ENCODE results near the gene PALS1. TPM values are rescaled to one million over a fixed set of nuclear protein-coding genes. Genes with fewer than 3 reads are reported as not detected.

PALS1 gene
- total and polyA plus RNA-seq, 2 experiments from 2014 or later = 11.6 to 38.1 TPM

DNA sequence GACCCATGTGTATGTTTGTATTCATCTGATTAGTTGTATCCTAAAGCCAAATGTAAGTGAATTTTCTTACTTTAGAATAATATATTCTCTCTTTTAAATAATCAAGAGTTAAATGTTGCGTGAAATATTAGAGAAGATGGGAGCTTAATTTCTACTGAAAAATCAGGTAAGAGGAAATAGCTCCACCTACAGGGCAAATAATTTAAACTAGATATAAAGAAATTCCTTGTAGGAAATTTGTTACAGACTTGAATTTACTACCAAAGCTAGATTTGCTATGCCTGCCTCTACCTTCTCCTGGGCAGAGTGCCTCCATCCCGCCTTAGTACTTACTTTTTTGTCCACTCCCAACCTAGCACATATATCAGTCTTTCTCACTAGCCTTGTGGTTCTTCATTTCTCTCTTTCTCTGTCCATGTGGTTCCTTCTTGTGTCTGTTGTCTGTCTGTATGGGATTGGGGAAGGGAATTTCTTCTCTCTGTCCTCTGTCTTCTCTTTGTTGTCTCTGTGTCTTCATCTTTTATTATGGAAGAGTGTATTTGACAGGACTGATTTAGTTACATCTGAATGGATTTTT, 44.7 kb downstream of the PALS1 start:
- no peak overlapping the region for H3K4me2 ChIP-seq
- WGBS (ENCODE audit: low lambda C conversion rate, missing lambda C conversion rate) = 50% methylated on average over 2 of the region's 2 CpGs
- H2AFZ ChIP-seq = no peak overlapping the region
- no peaks in the 10 kb centered on the region for H3K27me3 ChIP-seq
- H3K79me2 ChIP-seq = peaks cover 16% of the 10 kb centered on the region
- no peaks in the 10 kb centered on the region for H3K4me1 ChIP-seq (ENCODE audit: insufficient read depth)
- no peaks in the 10 kb centered on the region for H3K9me2 ChIP-seq (replicated peaks; ENCODE audit: insufficient read depth)
- peak; percentile 77 for DNase-seq (ENCODE audit: low spot score)
- TF ChIP-seq, protein P1, sequence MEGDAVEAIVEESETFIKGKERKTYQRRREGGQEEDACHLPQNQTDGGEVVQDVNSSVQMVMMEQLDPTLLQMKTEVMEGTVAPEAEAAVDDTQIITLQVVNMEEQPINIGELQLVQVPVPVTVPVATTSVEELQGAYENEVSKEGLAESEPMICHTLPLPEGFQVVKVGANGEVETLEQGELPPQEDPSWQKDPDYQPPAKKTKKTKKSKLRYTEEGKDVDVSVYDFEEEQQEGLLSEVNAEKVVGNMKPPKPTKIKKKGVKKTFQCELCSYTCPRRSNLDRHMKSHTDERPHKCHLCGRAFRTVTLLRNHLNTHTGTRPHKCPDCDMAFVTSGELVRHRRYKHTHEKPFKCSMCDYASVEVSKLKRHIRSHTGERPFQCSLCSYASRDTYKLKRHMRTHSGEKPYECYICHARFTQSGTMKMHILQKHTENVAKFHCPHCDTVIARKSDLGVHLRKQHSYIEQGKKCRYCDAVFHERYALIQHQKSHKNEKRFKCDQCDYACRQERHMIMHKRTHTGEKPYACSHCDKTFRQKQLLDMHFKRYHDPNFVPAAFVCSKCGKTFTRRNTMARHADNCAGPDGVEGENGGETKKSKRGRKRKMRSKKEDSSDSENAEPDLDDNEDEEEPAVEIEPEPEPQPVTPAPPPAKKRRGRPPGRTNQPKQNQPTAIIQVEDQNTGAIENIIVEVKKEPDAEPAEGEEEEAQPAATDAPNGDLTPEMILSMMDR (IDR thresholded peaks at IDR 0.05; ENCODE audit: poor library complexity) = peak; percentile 66
- no peak for TF ChIP-seq EZH2 (IDR thresholded peaks at IDR 0.05; ENCODE audit: borderline replicate concordance)
- no peak overlapping the region for H3K27ac ChIP-seq
- no peaks in the 10 kb centered on the region for H4K20me1 ChIP-seq (ENCODE audit: insufficient read depth, poor library complexity, severe bottlenecking)
- no peak overlapping the region for H3K4me3 ChIP-seq
- H3K36me3 ChIP-seq (replicated peaks; ENCODE audit: insufficient read depth, low read depth) = no peaks in the 10 kb centered on the region
- H3K9me3 ChIP-seq (ENCODE audit: low read depth) = no peaks in the 10 kb centered on the region

Other genes starting within 250 kb of the PALS1 start
- not detected in 2 replicates for gene GARIN2, start 52.0 kb upstream of the PALS1 start, total RNA-seq
- not detected in 2 replicates for gene GARIN2, start 52.0 kb upstream of the PALS1 start, polyA plus RNA-seq
- gene ATP6V1D, start 118.4 kb downstream of the PALS1 start, total RNA-seq = 86.7 and 95.5 TPM in 2 replicates
- gene ATP6V1D, start 118.4 kb downstream of the PALS1 start, polyA plus RNA-seq = 132 and 145 TPM in 2 replicates
- gene EIF2S1, start 118.9 kb downstream of the PALS1 start, total RNA-seq = 106 and 108 TPM in 2 replicates
- 109 and 123 TPM in 2 replicates for gene EIF2S1, start 118.9 kb downstream of the PALS1 start, polyA plus RNA-seq
- gene PLEK2, start 170.7 kb downstream of the PALS1 start, total RNA-seq = 4.8 and 5.1 TPM in 2 replicates
- 14.6 and 16.5 TPM in 2 replicates for gene PLEK2, start 170.7 kb downstream of the PALS1 start, polyA plus RNA-seq
- 11.7 and 18.3 TPM in 2 replicates for gene TMEM229B, start 247.3 kb downstream of the PALS1 start, total RNA-seq
- gene TMEM229B, start 247.3 kb downstream of the PALS1 start, polyA plus RNA-seq = 19.8 and 25.6 TPM in 2 replicates

Data from hepatocyte (in vitro differentiated cells).